Gastrocnemius medialis (tissue), 4 donors: Measurements from ENCODE around the gene MDK.

ENCODE experiments used
- POLR2A ChIP-seq, 2 donors: fragments of 450-650 bp; IDR thresholded peaks; one replicate each; pipeline ENCODE4 v1.6.1; 2017; ENCODE audit warnings: antibody characterized with exemption in 2 of 2, mild to moderate bottlenecking in 2 of 2, moderate library complexity in 2 of 2
- TF ChIP-seq, protein P1 (sequence below), 5 experiments: fragments of 450-650 bp in 3 of 5; fragments of 200-600 bp in 2 of 5; sonication (generic) in 2 of 5; IDR thresholded peaks in 4 of 5; conservative IDR thresholded peaks in 1 of 5; 1 replicate in 4 of 5; 2 replicates in 1 of 5; pipeline ENCODE4 v1.5.1; 2016 to 2019; ENCODE audit warnings: antibody characterized with exemption in 5 of 5, mild to moderate bottlenecking in 3 of 5, moderate library complexity in 3 of 5

DNA sequence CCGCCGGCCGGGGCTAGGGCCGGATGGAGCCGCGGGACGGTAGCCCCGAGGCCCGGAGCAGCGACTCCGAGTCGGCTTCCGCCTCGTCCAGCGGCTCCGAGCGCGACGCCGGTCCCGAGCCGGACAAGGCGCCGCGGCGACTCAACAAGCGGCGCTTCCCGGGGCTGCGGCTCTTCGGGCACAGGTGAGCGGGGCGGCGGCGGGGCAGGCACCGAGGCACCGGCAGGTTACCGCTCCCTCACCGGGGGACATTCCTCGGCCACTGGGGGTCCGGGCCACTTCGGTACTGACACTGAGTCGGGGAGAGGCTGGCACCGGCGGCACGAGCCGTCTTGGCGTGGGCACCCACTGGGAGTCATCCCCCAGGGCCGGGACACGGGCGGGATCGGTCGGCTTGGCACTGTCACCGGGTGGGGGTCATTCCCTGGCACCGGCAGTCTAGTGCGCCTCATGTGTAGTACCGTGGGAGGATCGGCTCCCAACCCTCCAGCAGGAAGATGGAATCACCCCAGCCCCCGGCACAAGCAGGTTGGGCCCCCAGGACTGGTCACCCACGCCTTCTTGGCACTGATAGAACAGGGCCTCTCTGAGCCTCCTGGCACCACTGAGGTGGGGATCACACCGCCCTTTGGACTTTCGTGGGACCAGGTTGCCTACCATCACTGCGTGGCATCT, 33.7 kb upstream of the MDK start:
- TF ChIP-seq, protein P1, sequence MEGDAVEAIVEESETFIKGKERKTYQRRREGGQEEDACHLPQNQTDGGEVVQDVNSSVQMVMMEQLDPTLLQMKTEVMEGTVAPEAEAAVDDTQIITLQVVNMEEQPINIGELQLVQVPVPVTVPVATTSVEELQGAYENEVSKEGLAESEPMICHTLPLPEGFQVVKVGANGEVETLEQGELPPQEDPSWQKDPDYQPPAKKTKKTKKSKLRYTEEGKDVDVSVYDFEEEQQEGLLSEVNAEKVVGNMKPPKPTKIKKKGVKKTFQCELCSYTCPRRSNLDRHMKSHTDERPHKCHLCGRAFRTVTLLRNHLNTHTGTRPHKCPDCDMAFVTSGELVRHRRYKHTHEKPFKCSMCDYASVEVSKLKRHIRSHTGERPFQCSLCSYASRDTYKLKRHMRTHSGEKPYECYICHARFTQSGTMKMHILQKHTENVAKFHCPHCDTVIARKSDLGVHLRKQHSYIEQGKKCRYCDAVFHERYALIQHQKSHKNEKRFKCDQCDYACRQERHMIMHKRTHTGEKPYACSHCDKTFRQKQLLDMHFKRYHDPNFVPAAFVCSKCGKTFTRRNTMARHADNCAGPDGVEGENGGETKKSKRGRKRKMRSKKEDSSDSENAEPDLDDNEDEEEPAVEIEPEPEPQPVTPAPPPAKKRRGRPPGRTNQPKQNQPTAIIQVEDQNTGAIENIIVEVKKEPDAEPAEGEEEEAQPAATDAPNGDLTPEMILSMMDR (IDR thresholded peaks at IDR 0.05 in 4 of 5, conservative IDR thresholded peaks at IDR 0.05 in 1 of 5): no peak
- no peak for TF ChIP-seq POLR2A (IDR thresholded peaks at IDR 0.05)
